PC-9 (cell line): Measurements from ENCODE around the gene INPP5F.

ENCODE experiments used
- CTCF ChIP-seq: fragments of 200-600 bp; sonication (generic); conservative IDR thresholded peaks from 2 replicates; pipeline ENCODE4 v1.6.1; 2017; ENCODE audit warnings: mixed run types, antibody characterized with exemption, mild to moderate bottlenecking, moderate library complexity
- EZH2 ChIP-seq: fragments of 200-600 bp; sonication (generic); IDR thresholded peaks from 2 replicates; pipeline ENCODE4 v1.8.0; 2017; ENCODE audit warnings: antibody characterized with exemption, low read depth

- TF ChIP-seq CTCF (no peak), EZH2 (no peak)
Observed at GRCh38 chr10:119689016-119689580, 36.8 kb upstream of the INPP5F start.
